Measurements from ENCODE around the gene ADGRV1. TPM values are rescaled to one million over a fixed set of nuclear protein-coding genes. Genes with fewer than 3 reads are reported as not detected.
"Not testable (repeated sequence)": the region's sequence is repeated elsewhere in the genome, so short reads cannot be mapped to it uniquely, and the experiment has no call there.

The ADGRV1 gene
- total and polyA plus RNA-seq, 7 donors: 0.05 to 0.83 (median 0.11) TPM; not detected in 1

DNA sequence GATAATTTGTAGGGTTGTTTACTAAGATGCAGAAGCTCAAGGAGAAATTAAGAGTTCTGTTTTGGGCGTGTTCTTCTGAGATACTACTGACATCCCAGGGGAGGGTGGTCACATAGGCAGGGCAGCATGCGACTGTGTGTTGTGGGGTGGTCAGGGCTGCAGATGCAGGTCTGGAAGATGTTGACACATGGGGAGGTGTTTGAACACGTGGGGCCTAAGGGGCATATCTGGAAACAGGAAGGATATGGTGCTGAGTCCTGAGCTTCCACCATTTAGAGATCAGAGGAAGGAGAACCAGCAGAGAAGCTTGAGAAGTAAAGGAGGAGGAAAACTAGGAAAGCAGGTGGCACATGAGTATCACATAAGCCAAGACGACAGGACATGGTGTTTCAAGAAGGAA lies 228.2 kb downstream of the ADGRV1 start:
- Histone ChIP-seq H3K4me3 (no peak overlapping the region), H3K9me3 (no peaks in the 10 kb centered on the region), H3K27ac (no peak overlapping the region), H3K27me3 (ENCODE audit: insufficient read depth in 3 of 3, low read length in 2 of 3) (no peaks in the 10 kb centered on the region), H3K36me3 (ENCODE audit: insufficient read depth in 1 of 2, low read depth in 1 of 2) (no peaks in the 10 kb centered on the region), H3K4me1 (no peaks in the 10 kb centered on the region)
- DNase-seq: no peak
- intact Hi-C loops (cut with DNase I): no loop called here
- ATAC-seq: no peak
- no peak for TF ChIP-seq CTCF (IDR thresholded peaks at IDR 0.05)
- 61 to 63% (median 61%) methylated on average over 4 of the region's 4 CpGs for WGBS, 3 donors

DNA sequence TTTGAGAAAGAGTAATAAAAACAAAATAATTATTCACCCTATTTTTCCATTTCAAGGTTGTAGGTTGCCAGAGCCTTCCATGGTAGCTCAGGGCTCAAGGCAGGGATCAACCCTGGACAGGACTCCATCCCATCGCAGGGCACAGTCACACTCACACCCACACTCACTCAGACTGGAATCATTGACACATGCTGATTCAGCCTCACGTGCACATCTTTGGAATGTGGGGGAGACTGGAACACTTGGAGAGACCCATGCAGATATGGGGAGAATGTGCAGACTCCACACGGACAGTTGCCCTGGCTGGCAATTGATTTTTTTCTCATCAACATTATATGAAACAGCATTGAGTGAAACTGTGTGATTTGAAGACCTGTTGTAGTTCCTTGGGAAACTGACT lies 234.1 kb downstream of the ADGRV1 start:
- intact Hi-C loops (cut with DNase I): no loop called here
- Histone ChIP-seq H3K9me3 (no peaks in the 10 kb centered on the region), H3K27me3 (ENCODE audit: insufficient read depth in 3 of 3, low read length in 2 of 3) (peaks cover 0 to 2% (median 0%) of the 10 kb centered on the region in 3 donors), H3K36me3 (ENCODE audit: insufficient read depth in 1 of 2, low read depth in 1 of 2) (no peaks in the 10 kb centered on the region), H3K4me3 (no peak overlapping the region), H3K27ac (no peak overlapping the region), H3K4me1 (no peaks in the 10 kb centered on the region)
- no peak for TF ChIP-seq CTCF (IDR thresholded peaks at IDR 0.05)
- WGBS, 3 donors: 64 to 81% (median 74%) methylated on average over 3 of the region's 3 CpGs
- ATAC-seq: no peak
- DNase-seq: no peak

DNA sequence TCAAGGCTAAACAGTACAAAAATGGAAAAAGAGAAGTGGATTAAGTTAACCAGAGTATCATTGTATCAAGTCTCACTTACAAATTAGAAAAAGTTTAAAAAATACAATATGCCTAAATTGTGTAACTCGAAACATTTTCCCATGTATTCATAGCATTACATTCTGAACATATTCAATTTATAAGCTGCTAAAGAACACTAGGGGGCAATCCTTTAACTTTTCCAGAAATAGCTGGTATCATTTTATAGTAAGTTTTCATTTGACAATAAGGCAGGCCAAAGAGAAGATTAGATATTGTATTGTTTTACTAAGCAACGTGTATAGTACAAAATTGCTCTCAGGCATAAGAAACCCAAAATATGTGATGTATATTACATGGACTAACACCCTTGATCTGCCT lies 234.6 kb downstream of the ADGRV1 start:
- WGBS, 3 donors: 67 to 74% (median 69%) methylated on average over 2 of the region's 2 CpGs
- no peaks in the 10 kb centered on the region for H3K9me3 ChIP-seq
- no peak for TF ChIP-seq CTCF (IDR thresholded peaks at IDR 0.05)
- H3K27me3 ChIP-seq (ENCODE audit: insufficient read depth in 3 of 3, low read length in 2 of 3): peaks cover 0 to 2% (median 0%) of the 10 kb centered on the region in 3 donors
- intact Hi-C loops (cut with DNase I): no loop called here
- DNase-seq: no peak
- H3K4me3 ChIP-seq: no peak overlapping the region
- no peaks in the 10 kb centered on the region for H3K4me1 ChIP-seq
- H3K36me3 ChIP-seq (ENCODE audit: insufficient read depth in 1 of 2, low read depth in 1 of 2): no peaks in the 10 kb centered on the region
- H3K27ac ChIP-seq: no peak overlapping the region
- no peak for ATAC-seq

DNA sequence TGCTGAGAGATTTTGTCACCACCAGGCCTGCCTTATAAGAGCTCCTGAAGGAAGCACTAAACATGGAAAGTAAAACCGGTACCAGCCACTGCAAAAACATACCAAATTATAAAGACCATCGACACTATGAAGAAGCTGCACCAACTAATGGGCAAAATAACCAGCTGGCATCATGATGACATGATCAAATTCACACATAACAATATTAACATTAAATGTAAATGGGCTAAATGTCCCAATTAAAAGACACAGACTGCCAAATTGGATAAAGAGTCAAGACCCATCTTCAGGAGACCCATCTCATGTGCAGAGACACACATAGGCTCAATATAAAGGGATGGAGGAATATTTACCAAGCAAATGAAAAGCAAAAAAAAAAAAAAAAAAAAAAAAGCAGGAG lies 238.3 kb downstream of the ADGRV1 start:
- DNase-seq; ATAC-seq; H3K27me3 ChIP-seq (ENCODE audit: insufficient read depth in 3 of 3, low read length in 2 of 3); H3K36me3 ChIP-seq (ENCODE audit: insufficient read depth in 1 of 2, low read depth in 1 of 2); H3K4me1 ChIP-seq; H3K27ac ChIP-seq; H3K9me3 ChIP-seq; H3K4me3 ChIP-seq; intact Hi-C loops (cut with DNase I): not testable (repeated sequence)
- 90 to 98% (median 92%) methylated on average over 2 of the region's 2 CpGs for WGBS, 3 donors

- H3K27me3 ChIP-seq (ENCODE audit: insufficient read depth in 3 of 3, low read length in 2 of 3); ATAC-seq; H3K4me1 ChIP-seq; H3K27ac ChIP-seq; H3K36me3 ChIP-seq (ENCODE audit: insufficient read depth in 1 of 2, low read depth in 1 of 2); H3K4me3 ChIP-seq; intact Hi-C loops (cut with DNase I); H3K9me3 ChIP-seq; DNase-seq: not testable (repeated sequence)
- WGBS, 3 donors: 94 to 100% (median 96%) methylated on average over 1 of the region's 1 CpG
Observed at GRCh38 chr5:90800082-90800481, 241.5 kb downstream of the ADGRV1 start.

- H3K27me3 ChIP-seq (ENCODE audit: insufficient read depth in 3 of 3, low read length in 2 of 3); H3K4me3 ChIP-seq; H3K4me1 ChIP-seq; H3K27ac ChIP-seq; H3K9me3 ChIP-seq; ATAC-seq; H3K36me3 ChIP-seq (ENCODE audit: insufficient read depth in 1 of 2, low read depth in 1 of 2); intact Hi-C loops (cut with DNase I); DNase-seq: not testable (repeated sequence)
- WGBS, 3 donors: 82 to 87% (median 83%) methylated on average over 3 of the region's 3 CpGs
Observed at GRCh38 chr5:90800515-90800914, 241.9 kb downstream of the ADGRV1 start.
